ENCODE results near the gene FRMD4A.

- TF ChIP-seq CTCF (optimal IDR thresholded peaks at IDR 0.05 in 1 of 3, IDR thresholded peaks at IDR 0.05 in 1 of 3, conservative IDR thresholded peaks at IDR 0.05 in 1 of 3; ENCODE audit: extremely low read depth in 1 of 3, insufficient read depth in 2 of 3, low read length in 3 of 3), result no peak
- TF ChIP-seq EZH2 (IDR thresholded peaks at IDR 0.05; ENCODE audit: low read length), result no peak
These were observed 244.1 kb downstream of the FRMD4A start for GRCh38 chr10:14086596-14086995.
